H1 (cell line): ENCODE measurements around the gene PJA1.

Experiments
- CHD1 ChIP-seq: IDR thresholded peaks from 2 replicates; pipeline ENCODE4 v1.6.1; 2012; ENCODE audit warnings: low read depth, low read length, improper control_type of control experiment
- CHD2 ChIP-seq: IDR thresholded peaks from 2 replicates; pipeline ENCODE4 v1.6.1; 2012; ENCODE audit warnings: low read length, improper control_type of control experiment
- CTCF ChIP-seq, 3 experiments: IDR thresholded peaks; 1 replicate in 2 of 3; 2 replicates in 1 of 3; pipeline versions ENCODE4 v1.5.1 to v1.6.1; 2011; ENCODE audit warnings: low read length in 3 of 3, mild to moderate bottlenecking in 3 of 3, inconsistent platforms in 2 of 3, low read depth in 1 of 3, moderate library complexity in 1 of 3; ENCODE audit not compliant: insufficient read depth in 1 of 3; ENCODE audit errors: control extremely low read depth in 1 of 3
- EGR1 ChIP-seq: IDR thresholded peaks from 2 replicates; pipeline ENCODE4 v1.6.1; 2011; ENCODE audit warnings: low read depth, low read length, borderline replicate concordance
- EZH2 ChIP-seq: fragments of 200-600 bp; sonication (generic); IDR thresholded peaks from 2 replicates; pipeline ENCODE4 v1.7.1; 2012; ENCODE audit warnings: low read depth, mild to moderate bottlenecking, moderate library complexity, low read length, inconsistent platforms; ENCODE audit not compliant: severe bottlenecking
- GTF2F1 ChIP-seq: IDR thresholded peaks from 2 replicates; pipeline ENCODE4 v1.6.1; 2012; ENCODE audit warnings: low read depth, low read length, improper control_type of control experiment, borderline replicate concordance
- MAFK ChIP-seq: IDR thresholded peaks from 2 replicates; pipeline ENCODE4 v1.6.1; 2012; ENCODE audit warnings: low read depth, mild to moderate bottlenecking, improper control_type of control experiment, low read length
- POLR2A ChIP-seq, 2 experiments: IDR thresholded peaks; 1 replicate in 1 of 2; 2 replicates in 1 of 2; pipeline ENCODE4 v1.6.1; 2011; ENCODE audit warnings: low read depth in 2 of 2, low read length in 2 of 2, mild to moderate bottlenecking in 2 of 2; ENCODE audit errors: control extremely low read depth in 1 of 2
- SRF ChIP-seq: IDR thresholded peaks from 2 replicates; pipeline ENCODE4 v1.6.1; 2011; ENCODE audit warnings: mild to moderate bottlenecking, low read depth, low read length, moderate library complexity
- TEAD4 ChIP-seq: IDR thresholded peaks from 2 replicates; pipeline ENCODE4 v1.6.1; 2012; ENCODE audit warnings: low read depth, low read length, inconsistent platforms, mixed read lengths

- TF ChIP-seq CTCF (IDR thresholded peaks at IDR 0.05; ENCODE audit: control extremely low read depth in 1 of 3, insufficient read depth in 1 of 3, low read depth in 1 of 3, low read length in 3 of 3) (no peak), SRF (no peak), GTF2F1 (no peak), CHD2 (no peak), EGR1 (no peak), POLR2A (IDR thresholded peaks at IDR 0.05; ENCODE audit: control extremely low read depth in 1 of 2, low read depth in 2 of 2, low read length in 2 of 2) (no peak), MAFK (no peak), TEAD4 (no peak), CHD1 (no peak), EZH2 (no peak)
These were observed 17.6 kb upstream of the PJA1 start for GRCh38 chrX:69182818-69183380.
